HG03575 (cell line): ENCODE results near the gene POTEF.
"Not testable (repeated sequence)": the region's sequence is repeated elsewhere in the genome, so short reads cannot be mapped to it uniquely, and the experiment has no call there.

Experiments
- ATAC-seq: cut with Tn5 transposase; IDR thresholded peaks from one replicate; pipeline ENCODE4 v1.9.1; 2021; ENCODE audit not compliant: unreplicated experiment, insufficient number of reproducible peaks, low FRiP score; ENCODE audit errors: extremely low read depth

POTEF gene

DNA sequence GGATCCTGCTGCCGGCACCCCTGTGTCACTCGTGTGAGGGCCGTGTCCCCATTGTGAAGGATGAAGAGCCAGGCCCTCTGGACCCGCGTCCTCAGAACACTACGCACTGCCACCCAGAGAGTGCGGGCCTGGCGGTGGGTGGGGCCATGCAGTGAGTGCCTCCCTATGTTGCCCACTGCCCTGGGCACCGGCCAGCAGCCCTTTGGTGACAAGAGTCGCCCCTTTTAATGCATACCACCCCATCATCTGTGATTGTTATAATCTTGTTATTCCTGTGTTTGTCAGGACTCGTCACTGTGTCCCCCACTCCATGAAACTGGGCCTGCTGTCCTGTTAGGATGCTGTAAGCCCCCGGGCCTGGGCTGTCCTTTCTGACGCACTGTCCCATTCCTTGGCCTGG is 9.3 kb upstream of the POTEF start:
- not testable (repeated sequence) for ATAC-seq

DNA sequence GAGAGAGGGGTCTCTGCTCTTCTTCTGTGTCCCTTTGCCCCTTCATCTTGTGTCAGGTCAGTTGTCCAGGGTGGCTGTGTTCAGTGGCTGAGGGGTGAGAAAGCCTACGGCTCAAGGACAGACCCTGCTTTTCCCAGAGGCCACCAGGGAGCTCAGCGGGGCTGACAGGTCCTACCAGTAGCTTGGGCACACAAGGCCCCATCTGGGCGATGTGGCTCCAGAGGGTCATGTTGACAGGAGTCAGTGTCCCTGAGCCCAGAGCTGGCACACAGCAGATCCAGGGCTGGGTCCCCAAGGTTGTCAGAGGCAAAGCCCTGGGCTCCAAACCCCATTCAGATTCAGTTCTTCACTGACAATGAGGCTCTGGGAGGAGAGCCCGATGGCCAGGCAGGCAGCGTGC is 8.1 kb upstream of the POTEF start:
- ATAC-seq = not testable (repeated sequence)

- not testable (repeated sequence) for ATAC-seq
These were observed 7.5 kb upstream of the POTEF start for GRCh38 chr2:130136546-130136945.

GRCh38 chr2:130135692-130136541 is 6.9 kb upstream of the POTEF start:
- ATAC-seq = no peak

GRCh38 chr2:130128464-130128863 is 558 bp downstream of the POTEF start:
- ATAC-seq = not testable (repeated sequence)

GRCh38 chr2:130127726-130128125 is 1.3 kb downstream of the POTEF start:
- ATAC-seq = not testable (repeated sequence)

DNA sequence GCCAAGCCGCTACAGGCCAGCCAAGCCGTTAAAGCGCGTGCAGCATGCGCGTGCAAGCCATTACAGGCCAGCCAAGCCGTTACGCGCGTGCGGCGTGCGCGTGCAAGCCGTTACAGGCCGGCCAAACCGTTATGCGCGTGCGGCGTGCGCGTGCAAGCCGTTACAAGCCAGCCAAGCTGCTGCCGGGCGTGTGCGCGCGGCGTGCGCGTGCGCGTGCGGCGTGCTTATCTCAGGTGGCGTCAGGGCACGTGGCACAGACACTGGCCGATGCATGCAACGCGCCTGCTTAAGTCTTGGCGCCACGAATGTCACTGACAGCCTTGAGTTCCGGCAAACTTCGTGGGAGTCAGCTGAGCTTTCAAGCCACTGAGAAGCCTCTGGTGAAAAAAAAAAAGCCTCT is 8.1 kb downstream of the POTEF start:
- ATAC-seq = not testable (repeated sequence)

DNA sequence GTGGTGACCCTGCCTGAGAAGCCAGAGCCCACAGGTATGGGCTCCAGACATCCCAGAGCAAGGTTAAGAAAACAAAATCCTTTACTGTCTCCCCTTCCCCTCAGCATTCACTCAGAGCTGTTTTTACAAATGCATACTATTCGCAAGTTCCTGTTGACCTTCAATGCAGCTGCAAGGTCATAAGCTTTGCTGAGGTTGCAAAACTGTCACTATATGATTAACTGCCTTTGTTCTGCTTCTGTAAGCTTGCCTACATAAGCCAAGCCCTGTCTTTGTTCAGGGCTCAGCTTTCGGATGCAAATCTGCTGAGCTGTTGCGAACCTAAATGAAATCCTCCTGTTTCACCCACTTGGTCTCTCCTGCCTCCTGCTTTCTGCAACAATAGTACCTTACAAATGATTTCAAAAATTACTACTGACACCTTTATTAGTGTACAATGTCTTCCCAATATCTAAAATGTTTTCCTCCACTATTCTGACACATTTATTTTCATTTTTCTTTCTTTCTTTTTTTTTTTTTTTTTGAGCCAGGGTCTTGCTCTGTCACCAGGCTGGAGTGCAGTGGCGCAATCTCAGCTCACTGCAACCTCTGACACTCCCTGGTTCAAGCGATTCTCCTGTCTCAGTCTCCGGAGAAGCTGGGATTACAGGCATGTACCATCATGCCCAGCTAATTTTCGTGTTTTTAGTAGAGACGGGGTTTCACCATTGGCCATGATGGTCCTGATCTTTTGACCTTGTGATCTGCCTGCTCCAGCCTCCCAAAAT is 26.2 kb downstream of the POTEF start:
- not testable (repeated sequence) for ATAC-seq

- not testable (repeated sequence) for ATAC-seq
These were observed 66.4 kb downstream of the POTEF start for GRCh38 chr2:130062645-130063044.

DNA sequence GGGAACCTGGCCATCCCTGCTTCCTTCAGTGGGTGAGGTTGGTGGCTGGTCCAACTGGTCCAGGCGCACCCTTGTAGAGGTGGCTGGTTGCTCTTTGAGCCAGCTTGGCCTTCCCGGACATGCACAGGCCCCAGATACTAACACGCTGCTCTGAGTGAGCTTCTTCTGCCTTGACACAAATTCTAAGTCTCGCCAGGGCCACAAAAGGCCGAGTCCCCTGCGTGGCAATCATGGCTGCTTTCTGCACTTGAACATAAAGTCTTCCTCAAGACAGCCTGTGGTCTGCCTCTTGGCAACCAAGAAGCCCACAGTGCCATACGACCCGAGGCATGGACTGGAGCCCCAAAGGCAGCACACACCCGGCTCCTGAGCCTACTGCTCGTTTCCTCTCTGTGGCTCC is 69.0 kb downstream of the POTEF start:
- not testable (repeated sequence) for ATAC-seq

GRCh38 chr2:130056336-130056735 is 72.7 kb downstream of the POTEF start:
- ATAC-seq = not testable (repeated sequence)

GRCh38 chr2:130053217-130053911 is 75.7 kb downstream of the POTEF start:
- ATAC-seq = not testable (repeated sequence)

DNA sequence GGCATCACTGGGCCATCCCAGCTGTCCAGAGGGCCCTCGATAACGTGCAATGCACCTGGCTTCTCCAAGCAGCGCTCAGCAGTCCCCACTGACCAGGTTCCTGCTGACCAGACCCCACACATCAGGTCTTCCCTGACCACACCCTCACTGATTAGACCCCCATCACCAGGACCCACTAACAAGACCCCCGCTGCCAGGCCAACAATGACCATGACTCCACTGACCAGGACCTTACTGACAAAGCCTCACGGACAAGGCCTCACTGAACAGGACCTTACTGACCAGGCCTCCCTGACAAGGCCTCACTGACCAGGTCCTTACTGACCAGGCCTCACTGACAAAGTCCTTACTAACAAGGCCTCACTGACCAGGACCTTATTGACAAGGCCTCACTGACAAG is 76.6 kb downstream of the POTEF start:
- not testable (repeated sequence) for ATAC-seq

DNA sequence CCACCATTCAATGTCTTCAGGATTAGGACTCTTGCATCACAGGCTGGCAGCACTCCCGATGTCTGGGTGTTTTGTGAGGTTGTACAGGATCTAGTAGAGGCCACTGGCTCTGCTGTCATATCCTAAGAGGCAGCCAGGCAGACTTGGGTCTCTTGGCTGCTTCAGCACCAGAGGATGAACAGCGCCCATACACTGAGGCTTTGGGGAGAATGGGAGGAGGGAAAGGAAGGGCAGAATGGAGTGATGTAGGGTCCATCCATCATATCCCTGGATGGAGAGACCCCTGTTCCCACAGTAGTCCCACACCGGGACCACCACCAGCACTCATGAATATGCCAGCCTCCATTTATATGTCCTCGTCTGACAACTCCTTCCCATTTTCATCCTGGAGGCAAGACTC is 80.6 kb downstream of the POTEF start:
- ATAC-seq = not testable (repeated sequence)

DNA sequence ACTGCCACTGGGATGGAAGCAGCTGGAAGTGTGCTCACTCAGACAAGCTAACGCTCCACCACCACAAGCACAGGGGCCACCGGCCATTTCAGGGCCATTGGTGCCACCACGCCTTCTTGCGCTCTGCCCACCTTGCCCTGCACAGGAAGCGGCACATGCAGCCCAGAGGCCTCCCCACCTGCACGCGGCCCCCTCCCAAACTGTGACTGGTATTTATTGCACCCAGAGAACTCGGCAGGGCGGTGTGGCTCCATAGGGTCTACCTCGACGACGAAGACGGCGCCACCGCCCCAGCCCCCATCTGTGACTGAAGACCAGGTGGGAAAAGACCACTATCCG is 90.8 kb downstream of the POTEF start:
- ATAC-seq = not testable (repeated sequence)

GRCh38 chr2:130025931-130026330 is 103.1 kb downstream of the POTEF start:
- ATAC-seq = not testable (repeated sequence)
